Activated CD4-positive, alpha-beta T cell treated with anti-CD3 and anti-CD28 coated beads, Interleukin-2, amount 10 ng/mL, durations not matched to agents 7 days and 5 days (primary cell): ENCODE results near the gene GIPC2. TPM values are rescaled to one million over a fixed set of nuclear protein-coding genes. Genes with fewer than 3 reads are reported as not detected.
"Not testable (repeated sequence)": the region's sequence is repeated elsewhere in the genome, so short reads cannot be mapped to it uniquely, and the experiment has no call there.

Source experiments
- CTCF ChIA-PET: fragments of 350-600 bp; sonication (Branson Sonifier 250); formaldehyde crosslinking; loops from one replicate; lab custom pipeline; 2021; ENCODE audit warnings: antibody characterized with exemption; lab: Charles Lee
- POLR2A ChIA-PET: fragments of 350-600 bp; sonication (Branson Sonifier 250); formaldehyde crosslinking; loops from one replicate; lab custom pipeline; 2021; ENCODE audit warnings: antibody characterized with exemption; lab: Charles Lee
- DNase-seq: peaks from one replicate; pipeline ENCODE4 v3.0.0-alpha.2; 2020
- H3K27ac Mint-ChIP-seq: one replicate; pipeline ENCODE4 v1.8.0; 2021; ENCODE audit warnings: mild to moderate bottlenecking, moderate library complexity, mixed read lengths
- H3K27me3 Mint-ChIP-seq: one replicate; pipeline ENCODE4 v1.8.0; 2021; ENCODE audit warnings: mixed read lengths
- H3K36me3 Mint-ChIP-seq: one replicate; pipeline ENCODE4 v1.8.0; 2021; ENCODE audit warnings: low read depth, mixed read lengths
- H3K4me1 Mint-ChIP-seq: one replicate; pipeline ENCODE4 v1.8.0; 2021; ENCODE audit warnings: mixed read lengths
- H3K4me3 Mint-ChIP-seq: one replicate; pipeline ENCODE4 v1.8.0; 2021; ENCODE audit warnings: mild to moderate bottlenecking, moderate library complexity, mixed read lengths
- H3K9me3 Mint-ChIP-seq: one replicate; pipeline ENCODE4 v1.8.0; 2021; ENCODE audit warnings: mixed read lengths
- total RNA-seq, 2 experiments: library from RNA; stranded (reverse); gene quantifications; one replicate each; pipeline ENCODE4 v1.2.3, GENCODE V29; 2021

The GIPC2 gene
- total RNA-seq, result under 1 TPM; 0.08 to 0.10 TPM

- H3K4me1 Mint-ChIP-seq, result peaks cover 26% of the 10 kb centered on the region
- peak within 1 kb of the TSS; percentile 59 for H3K27ac Mint-ChIP-seq
- POLR2A ChIA-PET, result no interaction called here
- no peaks in the 10 kb centered on the region for H3K9me3 Mint-ChIP-seq
- H3K36me3 Mint-ChIP-seq, result no peaks in the 10 kb centered on the region
- H3K27me3 Mint-ChIP-seq, result peaks cover 51% of the 10 kb centered on the region
- H3K4me3 Mint-ChIP-seq, result peak within 1 kb of the TSS; percentile 74
- CTCF ChIA-PET, result interaction anchor here (0.9 to 1.2 kb wide), 2 partner anchors 13 to 14 kb away, joined by 3 read pairs; no protein-coding TSS in a partner anchor
- peak; percentile 22 for DNase-seq
These were observed at the start of gene GIPC2 for GRCh38 chr1:78045926-78046778. Gene GIPC2, plus strand, starts transcription at chr1:78045966. Its CDS starts 129 bp downstream, at chr1:78046095.

- H3K36me3 Mint-ChIP-seq, result peaks cover 11% of the 10 kb centered on the region
- ChIA-PET CTCF (interaction anchor here (2.5 to 2.6 kb wide), 2 partner anchors 11 to 16 kb away, joined by 10 to 11 read pairs; no protein-coding TSS in a partner anchor), POLR2A (no interaction called here)
- H3K27ac Mint-ChIP-seq, result no peak overlapping the region
- no peak for DNase-seq
- no peak overlapping the region for H3K4me3 Mint-ChIP-seq
- H3K9me3 Mint-ChIP-seq, result no peaks in the 10 kb centered on the region
- H3K4me1 Mint-ChIP-seq, result peaks cover 2% of the 10 kb centered on the region
- no peaks in the 10 kb centered on the region for H3K27me3 Mint-ChIP-seq
These were observed 49.0 kb upstream of the GIPC2 start for GRCh38 chr1:77996734-77997133.

GRCh38 chr1:78000536-78000935 is 45.2 kb upstream of the GIPC2 start:
- POLR2A ChIA-PET, H3K9me3 Mint-ChIP-seq, H3K27me3 Mint-ChIP-seq, H3K36me3 Mint-ChIP-seq, H3K4me3 Mint-ChIP-seq, H3K27ac Mint-ChIP-seq, DNase-seq: not testable (repeated sequence)
- peaks cover 15% of the 10 kb centered on the region for H3K4me1 Mint-ChIP-seq
- CTCF ChIA-PET, result interaction anchor here (1.0 kb wide), 1 partner anchor 15 kb away, joined by 3 read pairs; no protein-coding TSS in a partner anchor

- ChIA-PET CTCF (interaction anchor here (1.0 to 2.5 kb wide), 4 partner anchors 13 to 25 kb away, joined by 3 to 11 read pairs (median 6); partner anchors contain the start of gene FUBP1), POLR2A (interaction anchor here (1.7 to 2.5 kb wide), 3 partner anchors 22 to 76 kb away, joined by 5 to 14 read pairs (median 5); partner anchors contain the start of gene FUBP1)
- Mint-ChIP-seq H3K27me3 (peaks cover 1% of the 10 kb centered on the region), H3K36me3 (no peaks in the 10 kb centered on the region), H3K4me3 (peak overlapping the region; percentile 40), H3K9me3 (no peaks in the 10 kb centered on the region), H3K4me1 (peaks cover 29% of the 10 kb centered on the region), H3K27ac (peak overlapping the region; percentile 56)
- DNase-seq, result no peak
These were observed 42.6 kb upstream of the GIPC2 start for GRCh38 chr1:78003070-78003746.

- ChIA-PET POLR2A (interaction anchor here (0.7 to 2.5 kb wide), 16 partner anchors 9 to 674 kb away, joined by 3 to 64 read pairs (median 4); partner anchors contain the start of genes FUBP1, IFI44, IFI44L and MIGA1), CTCF (interaction anchor here (0.6 to 2.7 kb wide), 9 partner anchors 8 to 1849 kb away, joined by 3 to 12 read pairs (median 3); partner anchors contain the start of gene FUBP1)
- Mint-ChIP-seq H3K36me3 (no peaks in the 10 kb centered on the region), H3K27ac (peak overlapping the region; percentile 98), H3K4me3 (peak overlapping the region; percentile 88), H3K4me1 (peaks cover 33% of the 10 kb centered on the region), H3K27me3 (peaks cover 1% of the 10 kb centered on the region), H3K9me3 (no peaks in the 10 kb centered on the region)
- peak; percentile 53 for DNase-seq
These were observed 41.7 kb upstream of the GIPC2 start for GRCh38 chr1:78003882-78004718.

- Mint-ChIP-seq H3K27ac (peak within 1 kb of the TSS; percentile 98), H3K4me1 (peaks cover 38% of the 10 kb centered on the region), H3K27me3 (peaks cover 1% of the 10 kb centered on the region), H3K36me3 (no peaks in the 10 kb centered on the region), H3K9me3 (no peaks in the 10 kb centered on the region), H3K4me3 (peak within 1 kb of the TSS; percentile 88)
- ChIA-PET POLR2A (interaction anchor here (0.6 to 2.5 kb wide), 20 partner anchors 10 to 836 kb away, joined by 3 to 64 read pairs (median 4); partner anchors contain the start of genes FUBP1, IFI44, IFI44L and MIGA1), CTCF (interaction anchor here (0.6 to 2.7 kb wide), 9 partner anchors 9 to 1850 kb away, joined by 3 to 12 read pairs (median 3); partner anchors contain the start of gene FUBP1)
- DNase-seq, result peak; percentile 86
These were observed 40.9 kb upstream of the GIPC2 start, which contains the start of gene DNAJB4 for GRCh38 chr1:78004719-78005447. Gene DNAJB4, plus strand, starts transcription at chr1:78004939. Its CDS starts 172 bp downstream, at chr1:78005111.

GRCh38 chr1:78005448-78005722 is 40.4 kb upstream of the GIPC2 start:
- ChIA-PET CTCF (interaction anchor here (0.6 to 2.7 kb wide), 7 partner anchors 9 to 612 kb away, joined by 3 to 12 read pairs (median 6); partner anchors contain the start of gene FUBP1), POLR2A (interaction anchor here (0.6 to 2.5 kb wide), 10 partner anchors 10 to 836 kb away, joined by 3 to 64 read pairs (median 6); partner anchors contain the start of genes FUBP1 and MIGA1)
- H3K4me3 Mint-ChIP-seq, result peak overlapping the region; percentile 88
- no peaks in the 10 kb centered on the region for H3K36me3 Mint-ChIP-seq
- H3K27ac Mint-ChIP-seq, result peak overlapping the region; percentile 98
- H3K9me3 Mint-ChIP-seq, result no peaks in the 10 kb centered on the region
- DNase-seq, result no peak
- H3K4me1 Mint-ChIP-seq, result peaks cover 38% of the 10 kb centered on the region
- peaks cover 1% of the 10 kb centered on the region for H3K27me3 Mint-ChIP-seq

- DNase-seq, result no peak
- POLR2A ChIA-PET, result interaction anchor here (0.6 to 2.5 kb wide), 6 partner anchors 11 to 242 kb away, joined by 5 to 64 read pairs (median 11); partner anchors contain the start of gene FUBP1
- Mint-ChIP-seq H3K9me3 (no peaks in the 10 kb centered on the region), H3K27ac (peak overlapping the region; percentile 98), H3K27me3 (peaks cover 1% of the 10 kb centered on the region), H3K36me3 (no peaks in the 10 kb centered on the region), H3K4me3 (peak overlapping the region; percentile 88), H3K4me1 (peaks cover 38% of the 10 kb centered on the region)
- CTCF ChIA-PET, result interaction anchor here (0.6 to 2.7 kb wide), 4 partner anchors 9 to 125 kb away, joined by 3 to 12 read pairs (median 7); partner anchors contain the start of gene FUBP1
These were observed 40.0 kb upstream of the GIPC2 start for GRCh38 chr1:78005755-78006154.

GRCh38 chr1:78006521-78006920 is 39.2 kb upstream of the GIPC2 start:
- no peaks in the 10 kb centered on the region for H3K9me3 Mint-ChIP-seq
- peak overlapping the region; percentile 88 for H3K4me3 Mint-ChIP-seq
- H3K27me3 Mint-ChIP-seq, result peaks cover 1% of the 10 kb centered on the region
- ChIA-PET CTCF (interaction anchor here (2.7 kb wide), 1 partner anchor 8 kb away, joined by 12 read pairs; no protein-coding TSS in a partner anchor), POLR2A (no interaction called here)
- DNase-seq, result no peak
- H3K4me1 Mint-ChIP-seq, result peaks cover 38% of the 10 kb centered on the region
- no peaks in the 10 kb centered on the region for H3K36me3 Mint-ChIP-seq
- no peak overlapping the region for H3K27ac Mint-ChIP-seq

GRCh38 chr1:78007677-78008341 is 38.0 kb upstream of the GIPC2 start:
- no peak overlapping the region for H3K4me3 Mint-ChIP-seq
- CTCF ChIA-PET, result interaction anchor here (0.5 kb wide), 1 partner anchor 301 kb away, joined by 3 read pairs; no protein-coding TSS in a partner anchor
- no peaks in the 10 kb centered on the region for H3K9me3 Mint-ChIP-seq
- H3K4me1 Mint-ChIP-seq, result peaks cover 35% of the 10 kb centered on the region
- DNase-seq, result no peak
- no peak overlapping the region for H3K27ac Mint-ChIP-seq
- peaks cover 1% of the 10 kb centered on the region for H3K27me3 Mint-ChIP-seq
- H3K36me3 Mint-ChIP-seq, result no peaks in the 10 kb centered on the region
- POLR2A ChIA-PET, result no interaction called here
